HTERT RPE-1 (cell line): ENCODE data around the gene LRTM2.

Experiments used
- in situ Hi-C: fragments of 300-500 bp; cut with MboI; formaldehyde crosslinking; loops from 4 replicates; pipeline ENCODE4 v1.14.3; 2020; ENCODE audit warnings: low sequenced_read_pairs

The LRTM2 gene

DNA sequence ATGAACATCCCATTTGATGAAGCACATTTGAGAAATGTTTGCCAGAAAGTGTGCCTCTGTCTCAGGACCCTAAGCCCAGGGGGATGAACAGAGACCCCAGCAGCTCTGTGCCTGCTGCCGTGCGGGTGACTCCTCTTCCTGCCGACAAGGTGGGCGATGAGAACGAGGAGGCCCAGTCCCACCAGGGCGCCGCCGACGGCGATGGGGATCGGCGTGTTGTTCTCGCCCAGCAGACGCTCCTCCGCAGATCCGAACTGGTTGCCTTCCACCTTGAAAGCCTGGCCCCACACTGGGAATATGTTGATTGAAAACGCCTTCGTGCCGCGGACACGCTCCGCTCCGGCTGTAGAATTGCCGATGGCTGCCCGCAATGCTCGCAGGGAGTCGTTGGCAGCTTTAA is 44.1 kb downstream of the LRTM2 start:
- in situ Hi-C loops, result no loop called here

DNA sequence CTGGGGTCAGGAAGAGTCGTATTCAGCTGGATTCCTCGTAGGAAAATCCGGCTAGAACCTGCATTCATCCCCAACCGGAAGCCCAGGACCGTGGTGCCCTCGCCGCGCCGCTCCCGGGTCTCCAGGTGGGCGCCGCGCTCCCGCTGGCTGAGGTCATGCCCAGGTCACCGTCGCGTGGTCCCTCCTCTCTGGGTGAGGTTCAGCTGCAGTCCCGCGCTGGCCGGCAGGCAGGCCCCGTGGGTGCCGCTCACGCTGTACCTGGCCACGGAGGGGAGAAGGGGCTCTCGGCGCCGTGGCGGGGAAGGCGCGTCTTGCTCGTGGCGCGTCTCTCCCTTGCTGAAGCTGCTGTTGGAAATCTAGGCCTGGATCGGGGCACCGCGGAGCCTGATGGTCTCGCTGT is 44.5 kb downstream of the LRTM2 start:
- in situ Hi-C loops, result no loop called here

DNA sequence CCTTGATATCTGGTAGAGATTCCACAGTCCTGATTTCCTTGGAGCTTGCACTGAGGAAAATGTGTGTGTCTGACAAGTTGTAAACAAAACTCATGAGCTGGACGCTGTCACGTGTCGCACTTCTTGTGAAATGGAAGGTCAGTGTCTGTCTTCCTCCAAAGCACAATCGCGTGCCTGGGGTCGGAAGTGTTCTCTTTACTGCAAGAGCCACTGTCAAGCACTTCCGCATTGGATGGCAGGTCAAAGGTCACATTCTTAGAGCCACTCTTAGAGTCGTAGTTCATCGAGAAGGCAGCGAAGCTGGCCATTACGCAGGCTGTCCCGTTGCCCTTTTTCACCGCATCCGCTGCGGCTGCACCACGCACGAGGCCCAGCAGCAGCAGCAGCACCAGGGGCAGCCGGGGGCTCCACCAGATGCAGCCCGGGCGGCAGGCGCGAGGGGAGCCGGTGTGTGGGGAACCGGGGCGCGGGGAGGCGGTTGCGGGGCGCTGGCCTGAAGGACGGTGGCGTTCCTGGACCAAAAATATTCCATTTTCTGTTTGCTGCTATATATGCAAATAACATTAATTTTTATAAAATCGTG is 45.0 kb downstream of the LRTM2 start:
- in situ Hi-C loops, result no loop called here

DNA sequence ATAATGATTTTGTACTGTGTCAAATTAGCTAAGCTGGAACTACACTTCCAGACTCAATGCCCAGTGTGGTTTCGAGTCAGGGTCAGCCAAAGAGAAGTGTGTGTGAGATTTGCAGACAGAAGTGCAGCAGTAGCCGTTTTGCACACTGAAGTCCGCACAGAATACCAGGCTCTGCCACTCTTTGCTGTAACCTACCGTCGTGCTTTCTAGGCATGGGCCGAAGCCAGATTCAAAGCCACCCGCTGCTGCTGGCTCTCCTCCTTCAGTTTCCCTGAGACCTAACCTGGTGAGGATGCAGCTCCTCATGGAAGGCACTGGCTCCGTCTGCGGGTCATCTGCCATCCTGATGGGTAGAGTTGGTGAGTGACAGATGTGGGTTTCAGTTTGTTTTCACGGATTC is 48.8 kb downstream of the LRTM2 start:
- in situ Hi-C loops, result no loop called here

DNA sequence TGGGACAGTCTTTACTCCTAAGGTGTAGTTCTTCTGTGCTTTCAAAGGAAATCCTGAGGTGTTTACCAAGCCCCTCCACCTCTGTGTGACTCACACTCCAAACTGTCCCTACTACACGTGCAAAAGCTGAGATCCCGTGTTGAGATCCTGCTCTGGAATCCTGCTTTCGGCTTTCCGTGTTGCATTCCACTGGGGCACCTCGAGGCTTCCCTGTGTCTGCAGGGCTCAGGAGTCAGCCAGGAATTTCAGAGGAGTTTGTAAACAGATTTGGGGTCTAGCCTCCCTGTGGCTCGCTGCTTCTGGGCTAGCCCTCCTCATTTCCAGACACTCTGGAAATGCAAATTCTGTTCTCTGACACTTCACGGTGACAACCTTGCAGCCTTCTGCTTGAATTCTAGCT is 49.7 kb downstream of the LRTM2 start:
- in situ Hi-C loops, result no loop called here

DNA sequence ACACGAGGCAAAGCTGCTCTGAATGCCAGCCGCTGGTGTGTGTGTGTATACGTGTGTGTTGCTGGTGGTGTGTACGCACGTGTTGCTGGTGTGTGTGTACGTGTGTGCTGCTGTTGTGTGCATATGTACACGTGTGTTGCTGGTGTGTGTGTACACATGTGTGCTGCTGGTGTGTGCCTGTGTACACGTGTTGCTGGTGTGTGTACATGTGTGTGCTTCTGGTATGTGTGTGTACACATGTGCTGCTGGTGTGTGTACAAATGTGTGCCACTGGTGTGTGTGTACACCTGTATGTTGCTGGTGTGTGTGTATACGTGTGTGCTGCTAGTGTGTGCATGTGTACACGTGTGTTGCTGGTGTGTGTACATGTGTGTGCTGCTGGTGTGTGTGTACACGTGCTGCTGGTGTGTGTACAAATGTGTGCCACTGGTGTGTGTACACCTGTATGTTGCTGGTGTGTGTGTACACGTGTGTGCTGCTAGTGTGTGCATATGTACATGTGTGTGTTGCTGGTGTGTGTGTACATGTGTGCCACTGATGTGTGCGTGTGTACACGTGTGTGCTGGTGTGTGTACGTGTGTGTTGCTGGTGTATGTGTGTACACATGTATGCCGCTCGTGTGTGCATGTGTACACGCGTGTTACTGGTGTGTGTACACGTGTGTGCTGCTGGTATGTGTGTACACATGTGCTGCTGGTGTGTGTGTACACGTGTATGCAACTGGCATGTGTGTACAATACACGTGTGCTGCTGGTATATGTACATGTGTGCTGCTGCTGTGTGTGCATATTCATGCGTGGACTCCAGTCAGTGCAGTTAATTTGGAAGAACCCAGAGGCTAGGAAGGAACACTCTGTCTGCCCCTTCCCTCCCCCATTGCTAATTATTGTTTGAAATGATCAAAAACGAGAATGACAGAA is 50.9 kb downstream of the LRTM2 start:
- in situ Hi-C loops, result no loop called here

DNA sequence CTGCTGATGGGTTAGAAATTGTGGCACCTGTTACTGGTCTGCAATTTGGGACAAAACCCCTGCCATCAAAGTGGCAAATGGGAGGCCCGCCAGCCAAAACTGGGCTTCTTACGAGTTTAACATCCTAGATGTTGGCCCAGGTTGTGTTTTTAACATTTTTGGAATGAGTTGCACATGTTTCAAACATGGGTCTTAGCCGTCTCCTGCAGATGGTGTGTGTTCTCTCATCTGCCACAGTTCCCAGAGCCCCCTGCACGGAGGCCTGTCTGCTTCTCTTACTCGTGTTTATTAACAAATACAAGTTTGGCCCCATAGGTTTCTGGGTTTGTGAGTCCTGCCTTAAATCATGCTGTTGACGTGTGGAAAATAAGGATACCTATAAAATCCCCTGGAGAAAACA is 51.6 kb downstream of the LRTM2 start:
- in situ Hi-C loops, result no loop called here

DNA sequence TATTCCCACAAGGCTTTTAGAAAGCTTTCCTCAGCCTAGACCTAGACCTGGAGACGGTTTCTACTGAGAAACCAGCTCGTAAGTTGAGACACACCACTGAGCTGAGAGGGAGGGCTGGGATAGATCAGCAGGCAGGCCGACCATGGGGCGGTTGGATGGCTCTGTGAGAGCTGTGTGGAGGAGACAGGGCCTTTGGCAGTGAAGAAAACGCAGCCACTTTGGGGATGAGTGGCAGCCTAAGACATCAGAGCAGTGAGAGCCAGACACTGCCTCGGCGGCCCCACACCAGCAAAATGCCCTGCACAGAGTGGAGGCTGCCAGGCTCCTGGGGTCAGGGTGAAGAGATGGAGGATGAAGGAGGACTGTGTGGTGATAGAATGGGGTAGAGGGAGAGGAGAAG is 52.1 kb downstream of the LRTM2 start:
- in situ Hi-C loops, result no loop called here

DNA sequence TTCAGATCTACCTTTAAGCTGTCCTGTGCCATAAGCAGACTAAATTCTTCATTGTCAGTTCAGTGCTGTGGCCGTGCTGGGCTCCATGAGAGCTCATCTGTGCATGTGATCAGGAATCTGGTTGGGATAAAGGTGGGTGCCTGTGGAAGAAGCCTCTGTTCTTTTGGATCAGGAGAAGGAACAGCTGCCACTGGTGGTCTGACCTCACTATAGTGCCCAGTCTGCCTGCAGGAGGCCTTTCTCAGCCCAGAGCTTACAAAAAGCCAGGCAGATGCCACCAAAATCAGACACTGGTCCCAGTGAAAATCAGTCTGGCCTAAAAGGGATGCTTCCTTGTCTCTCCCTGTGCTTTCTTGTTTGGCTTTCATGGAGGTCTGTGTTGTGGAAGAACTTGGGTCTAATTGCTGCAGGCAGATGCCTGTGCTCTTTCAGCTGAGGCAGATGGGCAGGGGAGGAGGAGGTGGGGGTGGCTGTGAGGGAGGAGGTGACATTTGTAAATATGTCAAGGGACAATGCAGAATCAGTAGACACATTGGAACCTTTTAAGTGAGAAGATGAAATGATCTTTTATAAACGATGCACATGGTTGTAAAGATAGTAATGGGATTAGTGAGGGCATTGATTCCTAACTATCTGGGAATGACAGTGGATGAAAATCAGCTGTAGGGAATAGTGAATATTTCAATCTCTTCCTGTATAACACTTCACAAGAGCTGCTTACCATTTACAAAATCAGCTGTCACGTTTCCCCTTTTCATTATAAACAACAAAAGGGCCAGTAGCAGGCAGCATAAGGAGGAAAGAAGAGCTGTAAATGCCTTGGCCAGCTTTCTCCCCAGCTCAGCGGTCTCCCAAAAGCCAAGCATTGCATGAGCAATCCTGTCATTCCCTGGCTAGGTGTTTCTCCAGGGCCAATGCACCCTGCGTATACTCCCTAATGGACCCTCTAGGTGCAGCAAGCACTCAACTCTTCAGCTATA is 53.5 kb downstream of the LRTM2 start:
- in situ Hi-C loops, result no loop called here

DNA sequence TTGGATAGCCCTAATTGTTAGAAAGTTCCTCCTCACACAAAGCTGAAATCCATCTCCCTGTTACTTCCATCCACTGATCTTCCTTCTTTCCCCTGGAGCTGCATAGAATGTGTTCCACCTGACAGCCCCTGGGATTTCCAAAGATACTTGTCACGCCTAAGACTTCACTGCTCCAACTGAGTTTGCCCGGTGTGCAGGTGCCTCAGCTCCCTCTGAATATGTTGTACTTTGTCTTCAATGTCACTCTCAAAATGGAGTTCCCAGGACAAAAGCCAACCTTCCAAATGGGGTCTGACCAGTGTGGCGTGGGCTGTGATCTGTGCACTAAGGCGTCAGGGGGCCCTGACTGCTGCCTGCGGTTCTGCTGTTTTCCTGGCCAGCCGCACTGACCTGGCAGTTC is 55.2 kb downstream of the LRTM2 start:
- in situ Hi-C loops, result no loop called here

DNA sequence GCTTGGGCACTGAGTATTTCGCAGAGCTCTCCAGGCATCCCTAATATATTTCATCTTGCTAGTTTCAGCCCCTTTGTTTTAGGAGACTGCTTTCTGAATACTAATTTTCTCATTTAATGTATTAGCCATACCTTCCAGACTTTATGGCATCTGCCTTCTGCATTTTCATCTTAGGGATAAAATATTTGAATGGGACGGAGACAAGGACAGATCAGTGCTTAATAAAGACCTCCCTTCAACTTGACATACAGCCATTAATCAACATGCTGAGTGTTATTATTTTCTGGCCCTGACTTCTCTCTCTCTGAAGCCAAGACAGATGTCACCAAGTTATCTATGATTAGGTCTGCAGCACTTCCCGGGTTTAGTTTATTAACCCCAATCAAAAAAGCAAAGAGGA is 55.7 kb downstream of the LRTM2 start:
- in situ Hi-C loops, result no loop called here

DNA sequence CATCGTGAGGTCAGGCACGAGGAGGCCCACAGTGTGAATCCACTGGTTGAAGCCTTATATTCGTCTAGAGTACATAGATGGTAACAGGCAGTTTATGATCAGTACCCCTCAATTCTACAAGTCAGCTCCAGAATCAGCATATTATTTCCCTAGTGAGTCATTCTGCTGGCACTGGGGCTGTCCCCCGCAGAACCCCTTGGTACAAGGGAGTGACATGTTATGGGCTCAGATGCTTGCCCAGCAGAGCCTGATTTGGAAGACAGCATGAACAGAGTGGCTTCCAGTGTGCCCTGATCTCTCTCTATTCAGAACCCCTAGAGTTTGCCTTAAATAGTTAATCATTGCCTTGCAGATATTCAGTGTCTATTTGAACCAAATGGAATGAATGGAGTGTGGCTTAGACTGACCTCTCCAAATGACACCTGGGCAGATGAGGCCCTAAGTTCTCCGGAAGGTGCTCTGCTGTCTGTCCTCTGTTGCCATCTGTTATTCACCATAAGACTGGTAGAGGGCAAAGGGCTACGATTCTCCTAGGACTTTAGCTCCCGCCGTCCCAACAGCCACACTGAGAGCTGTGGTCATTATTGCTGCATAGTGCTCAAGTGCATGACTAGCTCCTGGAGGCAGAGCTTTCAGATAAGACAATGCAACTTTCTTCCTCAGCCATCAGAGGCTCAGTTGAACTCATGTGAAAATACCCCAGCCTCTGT is 57.0 kb downstream of the LRTM2 start:
- in situ Hi-C loops, result no loop called here

DNA sequence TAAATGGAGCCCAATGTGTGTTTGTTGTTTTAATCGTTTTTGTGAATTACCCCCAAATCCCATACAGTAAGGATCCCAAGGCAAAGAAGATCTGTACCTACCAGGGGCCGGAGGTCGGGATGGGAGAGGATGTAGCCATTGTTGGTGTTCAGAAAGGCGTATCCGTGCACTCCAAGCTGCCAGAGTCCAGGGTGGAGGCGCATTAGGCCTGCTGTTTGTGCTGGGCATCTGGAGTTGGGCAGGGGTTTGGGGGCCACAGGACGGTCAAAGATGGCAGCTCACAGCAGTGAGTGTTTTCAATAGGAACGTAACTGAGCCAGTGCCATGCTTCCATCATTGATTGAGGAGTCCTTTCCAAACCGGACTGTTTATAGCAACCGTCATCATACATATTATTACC is 57.8 kb downstream of the LRTM2 start:
- in situ Hi-C loops, result no loop called here

DNA sequence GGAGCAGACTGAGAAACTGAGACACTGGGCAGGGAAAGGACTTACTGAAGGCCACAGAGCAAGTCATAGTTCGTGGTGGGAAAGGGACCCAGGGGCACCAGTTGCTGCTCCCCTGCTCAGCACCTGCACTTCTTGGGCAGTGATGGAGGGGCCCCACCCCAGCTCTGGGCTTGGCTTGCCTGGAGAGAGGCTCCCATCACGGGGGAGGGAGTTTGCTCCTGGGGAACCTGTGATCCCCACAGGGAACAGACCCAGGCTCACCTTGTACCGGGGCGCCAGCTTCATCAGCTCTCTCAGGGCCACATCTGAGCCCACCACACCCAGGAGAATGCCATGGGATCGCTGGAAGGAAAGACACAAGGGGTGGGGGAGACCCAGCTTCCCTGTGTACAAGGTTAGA is 58.3 kb downstream of the LRTM2 start:
- in situ Hi-C loops, result no loop called here

DNA sequence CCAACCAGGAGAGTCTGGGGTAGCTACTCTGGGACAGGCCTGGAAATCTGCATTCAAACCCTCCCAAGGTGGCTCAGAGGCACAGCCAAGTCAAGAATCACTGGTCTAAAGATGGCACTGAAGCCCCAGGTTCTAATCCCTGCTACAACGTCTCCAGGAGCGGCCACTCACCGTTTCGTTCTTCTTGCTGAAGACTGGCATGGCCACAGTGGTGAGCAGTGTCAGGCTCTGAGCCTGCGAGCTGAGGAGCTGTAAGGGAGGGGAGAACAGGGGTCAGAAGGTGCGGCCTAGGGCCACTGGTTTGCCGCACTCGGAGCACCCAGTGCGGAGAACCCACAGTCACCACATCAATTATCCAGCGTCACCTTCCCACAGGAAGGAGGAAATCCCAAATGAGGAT is 59.3 kb downstream of the LRTM2 start:
- in situ Hi-C loops, result no loop called here

DNA sequence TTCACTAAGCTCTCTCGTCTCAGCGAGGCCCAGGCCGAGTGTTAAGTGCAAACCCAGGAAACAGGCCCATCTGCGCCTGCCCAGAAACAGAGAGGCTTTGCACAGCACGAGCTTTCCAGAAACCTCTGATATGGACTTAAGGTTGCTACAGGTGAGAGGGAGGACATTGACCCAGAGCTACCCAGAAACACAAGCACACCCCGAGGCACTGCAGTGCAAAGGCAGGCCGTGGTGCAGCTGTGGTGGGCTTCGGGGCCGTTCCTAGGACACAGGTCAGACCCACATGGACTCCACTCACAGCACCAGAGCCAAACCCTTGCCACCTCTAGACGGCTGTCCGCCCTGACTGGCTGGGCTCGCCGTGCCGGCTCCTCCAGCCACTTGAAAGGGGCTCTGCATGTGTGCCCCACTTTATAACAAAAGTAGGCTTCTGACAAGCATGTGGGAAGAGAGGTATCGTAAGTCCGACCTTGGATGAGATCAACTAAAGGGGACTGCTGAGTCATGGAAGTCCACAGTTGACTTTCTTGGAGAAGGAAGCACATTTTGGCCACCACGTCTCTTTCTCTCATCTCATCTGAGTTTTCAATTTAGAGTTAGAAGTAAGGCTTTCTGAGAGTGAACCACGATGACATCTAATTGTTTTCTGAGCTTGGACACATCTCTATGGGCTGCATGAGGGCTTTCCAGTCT is 59.9 kb downstream of the LRTM2 start:
- in situ Hi-C loops, result no loop called here

DNA sequence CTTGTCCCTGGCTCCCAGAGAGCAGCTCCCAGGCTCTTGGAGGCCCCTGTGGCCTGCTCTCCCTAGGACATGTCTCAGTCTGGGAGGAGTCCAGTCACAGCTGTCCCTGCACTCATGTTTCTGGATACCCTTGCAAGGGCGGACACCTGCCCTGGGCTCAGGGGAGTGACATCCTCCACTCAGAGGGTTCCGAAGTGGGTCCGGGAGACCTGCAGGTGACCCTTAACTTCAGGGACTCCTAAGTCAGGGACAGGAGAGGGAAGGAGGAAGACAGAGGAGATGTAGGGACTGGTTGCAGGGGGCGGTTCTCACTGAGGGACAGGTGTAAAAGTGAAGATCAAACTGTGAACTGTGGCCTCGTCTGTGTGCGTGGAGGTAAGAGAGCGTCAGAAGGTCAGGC is 60.5 kb downstream of the LRTM2 start:
- in situ Hi-C loops, result no loop called here

DNA sequence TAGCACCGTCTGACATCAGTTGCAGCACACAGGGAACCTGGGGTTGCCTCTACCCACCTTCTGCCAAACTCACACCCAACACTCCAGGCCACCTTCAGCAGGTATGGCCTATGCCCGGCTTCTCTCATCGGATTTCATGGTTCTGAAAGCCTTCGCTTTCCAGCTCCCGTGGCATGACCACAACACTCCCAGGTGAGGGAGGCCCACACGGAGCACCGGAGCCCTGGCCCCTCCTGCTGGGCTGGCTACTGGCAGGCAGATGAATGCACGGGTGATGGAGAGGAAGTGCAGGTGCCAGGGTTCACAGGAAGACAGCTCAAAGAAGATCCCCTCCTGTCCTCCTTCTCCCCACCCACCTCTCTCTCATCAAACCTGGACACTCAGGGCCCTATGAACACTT is 60.9 kb downstream of the LRTM2 start:
- in situ Hi-C loops, result no loop called here

DNA sequence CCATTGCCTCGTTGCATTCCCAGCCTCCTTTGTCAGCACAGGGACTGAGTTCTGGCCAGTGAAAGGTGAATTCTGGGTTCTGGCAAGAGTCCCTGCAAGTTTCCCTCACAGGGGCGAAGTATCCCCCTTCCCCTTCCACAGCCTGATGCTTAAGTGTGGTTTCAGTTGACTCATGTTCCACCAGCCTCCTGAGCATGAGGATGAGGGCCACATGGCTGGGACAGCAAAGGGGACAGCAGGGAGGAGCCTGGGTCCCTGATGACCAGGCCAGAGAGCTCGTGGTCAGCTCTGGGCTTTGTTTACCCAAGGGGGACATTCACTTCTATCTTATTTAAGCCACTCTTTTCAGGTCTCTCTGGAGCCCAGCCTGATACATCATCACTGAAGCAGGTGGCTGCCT is 61.6 kb downstream of the LRTM2 start:
- in situ Hi-C loops, result no loop called here

DNA sequence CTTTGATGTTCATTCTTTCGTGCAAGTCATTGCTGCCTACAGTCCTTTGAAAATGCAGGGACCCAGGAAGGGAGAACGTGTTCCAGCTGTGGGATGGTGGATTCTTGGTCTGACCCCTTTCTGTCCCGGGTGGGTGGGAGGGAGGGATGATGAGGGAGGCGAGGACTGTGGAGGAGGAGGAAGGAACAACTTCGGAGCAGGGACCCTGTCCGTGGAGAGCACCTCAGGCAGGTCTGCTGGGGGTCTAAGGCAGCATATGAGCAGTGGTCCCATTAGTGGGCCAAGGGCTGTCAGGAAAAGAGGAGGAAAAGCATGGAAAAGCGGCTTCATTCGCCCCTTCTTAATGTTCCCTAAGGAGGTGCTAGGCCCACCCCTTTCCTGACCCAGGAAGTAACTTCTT is 62.0 kb downstream of the LRTM2 start:
- in situ Hi-C loops, result no loop called here
